Astrocyte (in vitro differentiated cells and primary cell): ENCODE results near the gene PALM3.
A peak's percentile ranks its signal among the peaks of the same experiment; 100 is the strongest.

Source experiments
- CTCF ChIP-seq: IDR thresholded peaks from 2 replicates; pipeline ENCODE4 v1.5.1; 2011; ENCODE audit warnings: low read depth, mild to moderate bottlenecking, inconsistent platforms, low read length, moderate library complexity; ENCODE audit not compliant: insufficient read depth
- EZH2 ChIP-seq: IDR thresholded peaks from 2 replicates; pipeline ENCODE4 v1.6.1; 2012; ENCODE audit warnings: mild to moderate bottlenecking, low read length, inconsistent platforms; ENCODE audit not compliant: insufficient read depth

GRCh38 chr19:14048443-14049153, 13.3 kb downstream of the PALM3 start:
- peak; percentile 68 for TF ChIP-seq CTCF
- TF ChIP-seq EZH2: no peak
